Astrocyte of the cerebellum (primary cell): ENCODE measurements around the gene NTNG1.

Experiments used
- DNase-seq: peaks from one replicate; pipeline ENCODE4 v3.0.0-alpha.2; 2011; ENCODE audit warnings: low read depth
- H3K4me3 ChIP-seq: 2 replicates; pipeline ENCODE4 v1.5.1; 2011; ENCODE audit warnings: mild to moderate bottlenecking, low read depth, low read length, moderate library complexity
- CTCF ChIP-seq: IDR thresholded peaks from 2 replicates; pipeline ENCODE4 v1.5.1; 2012; ENCODE audit warnings: low read length, low read depth, moderate library complexity, mild to moderate bottlenecking; ENCODE audit errors: missing control alignments
- in situ Hi-C: cut with HindIII; loops from 2 replicates; pipeline ENCODE4 v1.10.0; 2017; ENCODE audit warnings: low sequenced_read_pairs

Gene NTNG1

GRCh38 chr1:107433635-107434360, 293.0 kb downstream of the NTNG1 start:
- in situ Hi-C loops: no loop called here
- TF ChIP-seq CTCF: no peak
- H3K4me3 ChIP-seq: no peak overlapping the region
- DNase-seq: no peak

GRCh38 chr1:107434361-107434693, 293.5 kb downstream of the NTNG1 start:
- in situ Hi-C loops: no loop called here
- H3K4me3 ChIP-seq: no peak overlapping the region
- DNase-seq: no peak
- no peak for TF ChIP-seq CTCF

GRCh38 chr1:107436552-107437241, 295.9 kb downstream of the NTNG1 start:
- TF ChIP-seq CTCF: no peak
- no peak for DNase-seq
- in situ Hi-C loops: no loop called here
- H3K4me3 ChIP-seq: no peak overlapping the region

GRCh38 chr1:107439567-107439966, 298.7 kb downstream of the NTNG1 start:
- TF ChIP-seq CTCF: no peak
- no peak overlapping the region for H3K4me3 ChIP-seq
- in situ Hi-C loops: no loop called here
- no peak for DNase-seq

GRCh38 chr1:107442551-107442950, 301.7 kb downstream of the NTNG1 start:
- H3K4me3 ChIP-seq: no peak overlapping the region
- in situ Hi-C loops: no loop called here
- no peak for TF ChIP-seq CTCF
- DNase-seq: no peak

- TF ChIP-seq CTCF: no peak
- in situ Hi-C loops: no loop called here
- no peak for DNase-seq
- no peak overlapping the region for H3K4me3 ChIP-seq
These were observed 302.2 kb downstream of the NTNG1 start for GRCh38 chr1:107443027-107443426.
